A549 treated with ZK216348 at 1 μM for 4 hours (cell line): ENCODE data around the gene ELAVL4. TPM values are rescaled to one million over a fixed set of nuclear protein-coding genes. Genes with fewer than 3 reads are reported as not detected.

Experiments used
- total RNA-seq: library from RNA; stranded (reverse); fragments of 200-300 nt; extraction: Qiagen RNA extraction; gene quantifications from 5 replicates; pipeline ENCODE4 v1.2.3, GENCODE V29; 2022; ENCODE audit warnings: low read depth

Gene ELAVL4
- total RNA-seq, result 0.07 TPM in 1 of 5 replicates, not detected in the others

DNA sequence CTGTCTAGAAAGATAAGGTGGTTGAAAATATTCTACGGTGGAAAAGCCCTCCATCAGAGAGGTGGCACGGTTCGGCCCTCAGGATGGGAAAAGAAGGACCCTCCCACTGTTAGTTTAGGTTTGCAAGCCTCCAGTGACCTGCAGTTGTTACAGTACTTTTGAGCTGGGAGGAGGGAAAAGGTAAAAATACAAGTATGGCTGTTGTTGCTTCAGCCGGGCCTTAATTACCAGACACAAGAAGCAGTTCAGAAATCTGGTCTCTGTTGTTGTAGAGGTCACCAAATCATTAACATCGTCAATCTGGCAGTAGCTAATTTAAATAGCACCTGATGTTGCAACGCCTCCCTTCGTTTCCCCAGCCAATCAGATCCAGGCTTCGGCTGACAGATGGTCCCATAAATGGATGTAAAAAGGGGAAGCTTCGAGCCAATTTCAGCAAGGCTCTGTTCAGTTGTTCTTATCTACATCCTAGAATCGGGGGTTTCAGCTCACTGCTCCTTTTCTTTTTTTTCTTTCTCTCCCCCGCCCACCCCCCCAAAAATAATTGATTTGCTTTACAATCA lies at the start of gene ELAVL4:
ELAVL4 (plus strand) TSS at position 424 of the 563 bp plus-strand sequence. CDS start 270 bp downstream, outside the sequence.

Other genes starting within 250 kb of the ELAVL4 start
- not detected in 5 replicates for gene AGBL4, start 85.0 kb upstream of the ELAVL4 start, total RNA-seq